SJSA1 (cell line): ENCODE results near the gene SH3YL1. TPM values are rescaled to one million over a fixed set of nuclear protein-coding genes. Genes with fewer than 3 reads are reported as not detected.

Source experiments
- DNase-seq, 2 experiments: peaks; one replicate each; pipeline ENCODE4 v3.0.0-alpha.2; 2015 to 2020; ENCODE audit warnings: low spot score in 2 of 2, low read depth in 1 of 2
- H3K27ac ChIP-seq: fragments of 250-450 bp; sonication (Bioruptor Pico); 2 replicates; pipeline ENCODE4 v1.5.1; 2020; ENCODE audit warnings: mild to moderate bottlenecking, moderate library complexity
- H3K27me3 ChIP-seq: fragments of 250-450 bp; sonication (Bioruptor Pico); replicated peaks from 2 replicates; pipeline ENCODE4 v1.5.1; 2020; ENCODE audit warnings: mild to moderate bottlenecking, moderate library complexity
- H3K36me3 ChIP-seq: fragments of 250-450 bp; sonication (Bioruptor Pico); 2 replicates; pipeline ENCODE4 v1.5.1; 2020; ENCODE audit warnings: mild to moderate bottlenecking
- H3K4me1 ChIP-seq: fragments of 250-450 bp; sonication (Bioruptor Pico); replicated peaks from 2 replicates; pipeline ENCODE4 v1.6.1; 2021; ENCODE audit warnings: mild to moderate bottlenecking
- H3K4me3 ChIP-seq: fragments of 250-450 bp; sonication (Bioruptor Pico); 2 replicates; pipeline ENCODE4 v1.5.1; 2020; ENCODE audit warnings: mild to moderate bottlenecking
- H3K9me3 ChIP-seq: fragments of 250-450 bp; sonication (Bioruptor Pico); replicated peaks from 2 replicates; pipeline ENCODE4 v1.5.1; 2020; ENCODE audit warnings: mild to moderate bottlenecking
- total RNA-seq: library from RNA; depleted of rRNA; stranded (reverse); fragments of >200 nt; shearing (Covaris generic); gene quantifications from 2 replicates; pipeline ENCODE4 v1.2.3, GENCODE V29; 2014

The SH3YL1 gene
- total RNA-seq, 1 experiment from 2014 or later: 19.0 TPM

DNA sequence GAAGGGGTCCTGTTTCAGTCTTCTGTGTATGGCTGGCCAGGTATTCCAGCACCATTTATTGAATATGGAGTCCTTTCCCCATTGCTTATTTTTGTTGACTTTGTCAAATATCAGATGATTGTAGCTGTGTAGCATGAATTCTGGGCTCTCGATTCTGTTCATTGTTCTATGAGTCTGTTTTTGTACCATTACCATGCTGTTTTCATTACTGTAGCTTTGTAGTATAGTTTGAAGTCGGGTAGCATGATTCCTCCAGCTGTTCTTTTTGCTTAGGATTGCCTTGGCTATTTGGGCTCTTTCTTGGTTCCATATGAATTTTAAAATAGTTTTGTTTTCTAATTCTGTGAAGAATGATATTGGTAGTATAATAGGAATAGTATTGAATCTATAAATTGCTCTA, 6.0 kb downstream of the SH3YL1 start:
- H3K9me3 ChIP-seq: no peaks in the 10 kb centered on the region
- no peaks in the 10 kb centered on the region for H3K36me3 ChIP-seq
- no peak for DNase-seq

DNA sequence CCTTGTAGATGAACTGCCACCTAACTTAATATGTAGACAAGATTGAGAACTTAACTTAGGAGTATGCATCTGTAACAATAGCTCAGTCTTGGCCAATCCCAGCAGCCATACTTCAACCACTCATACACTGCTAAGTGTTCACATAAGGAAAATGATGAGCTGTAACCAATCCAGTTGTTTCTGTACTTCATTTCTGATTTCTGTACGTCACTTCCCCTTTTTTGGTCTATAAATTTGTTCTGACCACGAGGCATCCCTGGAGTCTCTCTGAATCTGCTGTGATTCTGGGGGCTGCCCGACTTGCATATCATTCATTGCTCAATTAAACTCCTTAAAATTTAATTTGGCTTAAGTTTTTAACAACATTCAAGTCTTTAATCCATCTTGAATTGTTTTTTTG, 6.4 kb downstream of the SH3YL1 start:
- Histone ChIP-seq H3K27me3 (no peaks in the 10 kb centered on the region), H3K27ac (no peak overlapping the region), H3K9me3 (no peaks in the 10 kb centered on the region), H3K36me3 (no peaks in the 10 kb centered on the region), H3K4me3 (no peak overlapping the region), H3K4me1 (no peaks in the 10 kb centered on the region)
- DNase-seq: no peak

More for the DNA sequence above, 6.0 kb downstream of the SH3YL1 start:
- Histone ChIP-seq H3K4me1 (no peaks in the 10 kb centered on the region), H3K4me3 (no peak overlapping the region), H3K27ac (no peak overlapping the region), H3K27me3 (no peaks in the 10 kb centered on the region)

DNA sequence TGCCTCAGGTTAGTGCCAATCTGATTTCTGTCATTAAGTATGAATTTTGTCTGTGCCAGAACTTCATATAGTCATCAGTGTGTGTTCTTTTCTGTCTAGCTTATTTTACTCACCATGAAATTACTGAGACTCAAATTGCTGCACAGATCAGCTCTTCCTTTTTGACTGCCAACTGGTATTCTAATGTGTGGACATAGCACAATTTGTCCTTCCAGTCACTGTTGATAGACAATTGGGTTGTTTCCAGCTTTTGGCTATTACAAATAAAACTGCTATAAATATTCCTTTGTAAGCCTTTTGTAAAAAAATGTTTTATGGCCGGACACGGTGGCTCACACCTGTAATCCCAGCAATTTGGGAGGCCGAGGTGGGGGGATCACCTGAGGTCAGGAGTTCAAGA, 7.7 kb downstream of the SH3YL1 start:
- H3K27me3 ChIP-seq: no peaks in the 10 kb centered on the region

GRCh38 chr2:255195-255594, 8.6 kb downstream of the SH3YL1 start:
- Histone ChIP-seq H3K36me3 (no peaks in the 10 kb centered on the region; the same call in 1 of the 2 replicates), H3K9me3 (no peaks in the 10 kb centered on the region), H3K27me3 (no peaks in the 10 kb centered on the region), H3K4me3 (no peak overlapping the region), H3K27ac (no peak overlapping the region), H3K4me1 (no peaks in the 10 kb centered on the region)
- no peak for DNase-seq

More for the DNA sequence above, 7.7 kb downstream of the SH3YL1 start:
- Histone ChIP-seq H3K4me3 (no peak overlapping the region), H3K4me1 (no peaks in the 10 kb centered on the region), H3K36me3 (no peaks in the 10 kb centered on the region; the same call in 1 of the 2 replicates), H3K27ac (no peak overlapping the region), H3K9me3 (no peaks in the 10 kb centered on the region)
- no peak for DNase-seq

DNA sequence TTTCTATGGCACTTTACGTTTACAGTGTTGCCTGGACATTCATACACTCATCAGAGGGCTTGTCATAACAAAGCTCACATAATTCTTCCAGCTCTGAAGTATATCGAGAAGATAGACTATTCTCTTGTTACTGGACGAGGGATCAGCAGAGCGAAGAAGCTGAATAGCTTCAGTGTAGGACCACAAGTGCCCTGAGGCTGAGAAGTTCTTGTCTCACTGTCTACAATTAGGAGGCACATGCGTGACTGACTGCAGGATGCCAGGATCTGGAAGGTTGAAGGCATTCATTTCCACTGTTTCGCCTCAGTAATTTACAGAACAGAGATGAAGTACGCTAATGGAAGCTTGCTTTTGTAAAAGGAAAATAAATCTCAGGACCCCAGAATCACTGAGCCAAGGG, 9.6 kb downstream of the SH3YL1 start:
- no peaks in the 10 kb centered on the region for H3K4me1 ChIP-seq

DNA sequence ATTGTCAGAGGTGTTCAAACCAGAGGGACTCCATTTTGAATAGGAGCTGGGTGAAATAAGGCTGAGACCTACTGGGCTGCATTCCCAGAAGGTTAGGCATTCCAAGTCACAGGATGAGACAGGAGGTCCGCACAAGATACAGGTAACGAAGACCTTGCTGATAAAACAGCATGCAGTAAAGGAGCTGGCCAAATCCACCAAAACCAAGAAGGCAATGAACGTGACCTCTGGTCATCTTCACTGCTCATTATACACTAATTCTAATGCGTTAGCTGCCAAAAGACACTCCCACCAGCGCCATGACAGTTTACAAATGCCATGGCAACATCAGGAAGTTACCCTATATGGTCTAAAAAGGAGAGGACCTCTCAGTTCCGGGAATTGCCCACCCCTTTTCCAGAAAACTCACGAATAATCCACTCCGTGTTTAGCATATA, 10.6 kb downstream of the SH3YL1 start:
- no peak for DNase-seq
- no peaks in the 10 kb centered on the region for H3K27me3 ChIP-seq
- no peak overlapping the region for H3K4me3 ChIP-seq

More for the DNA sequence above, 9.6 kb downstream of the SH3YL1 start:
- H3K27ac ChIP-seq: no peak overlapping the region
- H3K9me3 ChIP-seq: no peaks in the 10 kb centered on the region
- no peak overlapping the region for H3K4me3 ChIP-seq
- no peaks in the 10 kb centered on the region; the same call in 1 of the 2 replicates for H3K36me3 ChIP-seq
- DNase-seq: no peak
- no peaks in the 10 kb centered on the region for H3K27me3 ChIP-seq

GRCh38 chr2:252001-252602, 11.7 kb downstream of the SH3YL1 start:
- Histone ChIP-seq H3K27ac (no peak overlapping the region), H3K4me3 (no peak overlapping the region), H3K4me1 (no peaks in the 10 kb centered on the region), H3K27me3 (no peaks in the 10 kb centered on the region), H3K36me3 (no peaks in the 10 kb centered on the region; the same call in 1 of the 2 replicates), H3K9me3 (no peaks in the 10 kb centered on the region)
- DNase-seq: no peak

More for the DNA sequence above, 10.6 kb downstream of the SH3YL1 start:
- no peak overlapping the region for H3K27ac ChIP-seq
- no peaks in the 10 kb centered on the region for H3K9me3 ChIP-seq
- no peaks in the 10 kb centered on the region; the same call in 1 of the 2 replicates for H3K36me3 ChIP-seq
- no peaks in the 10 kb centered on the region for H3K4me1 ChIP-seq

DNA sequence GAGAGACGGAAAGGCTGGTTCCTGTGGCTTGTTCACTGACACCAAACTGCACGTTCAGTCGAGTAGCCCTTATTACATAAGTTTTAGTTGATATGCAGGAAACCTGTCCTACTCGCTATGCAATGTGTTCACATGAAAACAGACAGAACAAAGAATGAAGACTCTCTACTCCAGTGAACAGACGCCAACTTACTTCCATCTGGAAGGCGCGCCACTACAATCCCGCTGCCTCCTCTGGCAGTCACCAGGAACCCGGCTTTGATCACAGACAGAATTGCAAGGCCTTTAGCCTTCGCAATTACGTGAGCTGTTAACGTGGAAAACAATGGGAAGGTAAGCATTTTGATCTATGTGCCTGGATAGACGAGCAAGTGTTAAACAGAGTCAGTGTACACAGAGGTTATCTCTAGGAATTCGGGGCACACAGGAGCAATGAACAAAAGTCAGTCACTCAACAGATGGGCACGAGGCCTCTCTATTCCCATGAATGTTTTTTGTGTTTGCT, 14.2 kb downstream of the SH3YL1 start:
- H3K27ac ChIP-seq: no peak overlapping the region

DNA sequence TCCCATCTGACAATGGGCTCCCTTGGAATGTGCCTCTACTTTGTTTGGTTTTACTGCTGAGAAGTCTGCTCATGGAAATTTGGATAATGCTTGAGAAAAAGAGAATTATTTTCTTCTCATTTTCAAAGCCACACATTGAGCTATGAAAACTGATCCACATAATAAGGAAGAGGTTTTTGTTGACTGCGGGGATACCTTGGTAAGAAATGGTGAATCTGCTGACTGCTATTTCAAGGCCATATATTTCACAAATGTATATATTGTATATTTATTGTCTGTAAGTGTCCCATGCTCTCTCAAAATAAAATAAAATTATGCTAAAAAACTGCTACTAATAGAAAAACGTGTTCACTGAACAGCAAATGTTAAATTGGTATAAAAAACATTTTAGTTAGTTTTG, 15.1 kb downstream of the SH3YL1 start:
- H3K27ac ChIP-seq: no peak overlapping the region
- H3K27me3 ChIP-seq: no peaks in the 10 kb centered on the region
- peaks cover 4% of the 10 kb centered on the region; the same call in 1 of the 2 replicates for H3K36me3 ChIP-seq
- no peak overlapping the region for H3K4me3 ChIP-seq
- H3K9me3 ChIP-seq: no peaks in the 10 kb centered on the region
- no peak for DNase-seq
- H3K4me1 ChIP-seq: no peaks in the 10 kb centered on the region

More for the DNA sequence above, 14.2 kb downstream of the SH3YL1 start:
- H3K4me1 ChIP-seq: no peaks in the 10 kb centered on the region
- DNase-seq: no peak
- H3K27me3 ChIP-seq: no peaks in the 10 kb centered on the region
- H3K36me3 ChIP-seq: peaks cover 4% of the 10 kb centered on the region; the same call in 1 of the 2 replicates
- no peak overlapping the region for H3K4me3 ChIP-seq
- no peaks in the 10 kb centered on the region for H3K9me3 ChIP-seq

- Histone ChIP-seq H3K9me3 (no peaks in the 10 kb centered on the region), H3K27ac (no peak overlapping the region), H3K4me1 (no peaks in the 10 kb centered on the region), H3K4me3 (no peak overlapping the region), H3K27me3 (no peaks in the 10 kb centered on the region), H3K36me3 (peaks cover 4% of the 10 kb centered on the region; the same call in 1 of the 2 replicates)
- peak in 1 of 2 experiments; percentile 39 for DNase-seq
Measured at GRCh38 chr2:246489-247144, 17.2 kb downstream of the SH3YL1 start.

DNA sequence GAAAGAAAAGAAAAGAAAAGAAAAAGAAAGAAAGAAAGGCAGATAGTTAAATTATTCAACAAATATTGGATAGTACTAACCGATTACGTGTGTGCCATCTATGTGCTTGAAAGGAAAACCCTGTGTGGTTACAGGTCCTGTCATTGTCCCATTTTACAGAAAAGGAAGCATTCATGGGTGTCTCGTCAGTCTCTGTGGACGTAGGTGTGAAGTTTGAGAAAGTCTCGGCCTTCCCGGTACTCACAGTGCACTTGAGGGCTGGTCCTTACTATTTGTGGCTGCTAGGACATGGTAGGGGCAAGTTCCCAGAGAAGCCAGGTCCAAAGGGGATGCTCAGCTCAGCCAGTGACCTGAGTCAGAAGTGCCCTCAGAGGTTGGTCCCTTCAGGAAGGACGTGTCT, 19.3 kb downstream of the SH3YL1 start:
- Histone ChIP-seq H3K36me3 (peaks cover 4% of the 10 kb centered on the region; the same call in 1 of the 2 replicates), H3K4me1 (no peaks in the 10 kb centered on the region), H3K27ac (no peak overlapping the region), H3K27me3 (no peaks in the 10 kb centered on the region), H3K4me3 (no peak overlapping the region), H3K9me3 (no peaks in the 10 kb centered on the region)
- no peak for DNase-seq

- DNase-seq: no peak
- no peaks in the 10 kb centered on the region for H3K4me1 ChIP-seq
Measured at GRCh38 chr2:238869-239268, 25.0 kb downstream of the SH3YL1 start.

DNA sequence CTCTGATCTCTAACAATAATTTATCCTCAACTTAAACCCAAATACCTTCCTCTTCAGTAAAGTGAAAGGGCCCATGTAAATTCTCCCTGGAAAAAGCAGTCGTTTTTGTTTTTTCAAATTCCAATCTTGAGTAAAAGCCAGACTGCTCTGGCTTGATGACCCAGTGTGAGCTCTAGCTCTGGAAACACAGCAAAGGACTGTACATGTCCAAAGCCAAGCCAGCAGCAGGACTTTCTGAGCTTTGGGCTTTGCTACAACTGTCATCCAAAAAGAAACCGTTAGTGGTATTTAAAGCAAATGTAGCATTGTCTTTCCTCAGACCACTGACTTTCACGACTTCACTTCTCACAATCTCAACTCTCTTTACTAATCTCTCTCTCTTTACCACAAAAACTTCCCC, 25.4 kb downstream of the SH3YL1 start:
- H3K9me3 ChIP-seq: no peaks in the 10 kb centered on the region
- no peaks in the 10 kb centered on the region for H3K4me1 ChIP-seq
- H3K36me3 ChIP-seq: no peaks in the 10 kb centered on the region; the same call in 1 of the 2 replicates
- H3K27ac ChIP-seq: no peak overlapping the region
- H3K27me3 ChIP-seq: no peaks in the 10 kb centered on the region
- DNase-seq: no peak
- H3K4me3 ChIP-seq: no peak overlapping the region

More at GRCh38 chr2:238869-239268, 25.0 kb downstream of the SH3YL1 start:
- Histone ChIP-seq H3K27ac (no peak overlapping the region), H3K27me3 (no peaks in the 10 kb centered on the region), H3K36me3 (no peaks in the 10 kb centered on the region; the same call in 1 of the 2 replicates), H3K9me3 (no peaks in the 10 kb centered on the region), H3K4me3 (no peak overlapping the region)

DNA sequence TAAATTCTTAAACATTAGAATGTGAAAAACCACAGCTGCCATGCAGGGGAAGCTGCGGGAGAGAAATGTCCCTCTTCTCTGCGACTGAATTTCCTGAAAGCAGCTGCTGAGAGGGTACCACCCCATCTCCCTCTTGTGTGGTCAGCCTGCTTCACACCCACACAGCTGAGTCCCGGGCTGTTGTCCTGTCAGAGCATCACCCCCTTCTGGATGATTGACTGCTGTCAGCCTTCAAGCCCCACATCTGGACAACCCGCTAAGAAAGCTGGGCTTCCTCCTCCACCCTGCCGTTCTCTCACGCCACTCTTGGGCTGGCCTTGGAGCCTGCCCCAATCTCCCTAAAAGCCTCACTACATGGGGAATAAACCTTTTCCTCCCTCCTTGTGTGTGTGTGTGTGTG, 26.0 kb downstream of the SH3YL1 start:
- H3K27me3 ChIP-seq: no peaks in the 10 kb centered on the region
- no peaks in the 10 kb centered on the region for H3K9me3 ChIP-seq
- H3K4me3 ChIP-seq: no peak overlapping the region
- H3K27ac ChIP-seq: no peak overlapping the region
- no peak for DNase-seq
- no peaks in the 10 kb centered on the region; the same call in 1 of the 2 replicates for H3K36me3 ChIP-seq
- H3K4me1 ChIP-seq: no peaks in the 10 kb centered on the region
